Trophoblast cell (in vitro differentiated cells and primary cell): Measurements from ENCODE around the gene UBR4.

ENCODE experiments used
- DNase-seq, 2 donors: peaks; one replicate each; pipeline ENCODE4 v3.0.0-alpha.2; 2016
- H2AFZ ChIP-seq: 2 replicates; pipeline ENCODE4 v1.6.1; 2013; ENCODE audit warnings: low read length, moderate library complexity, mild to moderate bottlenecking; ENCODE audit not compliant: insufficient read depth, poor library complexity
- H2AK5ac ChIP-seq: 2 replicates; pipeline ENCODE4 v1.6.1; 2013; ENCODE audit warnings: mild to moderate bottlenecking, low read length
- H2BK120ac ChIP-seq: 2 replicates; pipeline ENCODE4 v1.6.1; 2013; ENCODE audit warnings: low read length, mild to moderate bottlenecking, moderate library complexity; ENCODE audit not compliant: insufficient read depth, poor library complexity
- H2BK12ac ChIP-seq: 2 replicates; pipeline ENCODE4 v1.6.1; 2013; ENCODE audit warnings: mild to moderate bottlenecking, low read length, moderate library complexity
- H2BK5ac ChIP-seq: 2 replicates; pipeline ENCODE4 v1.6.1; 2013; ENCODE audit warnings: low read length, low read depth, moderate library complexity, mild to moderate bottlenecking; ENCODE audit not compliant: poor library complexity
- H3K14ac ChIP-seq: 2 replicates; pipeline ENCODE4 v1.6.1; 2013; ENCODE audit warnings: mild to moderate bottlenecking, low read length
- H3K18ac ChIP-seq: 2 replicates; pipeline ENCODE4 v1.6.1; 2013; ENCODE audit warnings: mild to moderate bottlenecking, low read length
- H3K23ac ChIP-seq: 2 replicates; pipeline ENCODE4 v1.6.1; 2013; ENCODE audit warnings: low read length
- H3K27ac ChIP-seq: 2 replicates; pipeline ENCODE4 v1.5.1; 2013; ENCODE audit warnings: low read depth, mild to moderate bottlenecking, inconsistent platforms, low read length, moderate library complexity
- H3K27me3 ChIP-seq: 2 replicates; pipeline ENCODE4 v1.6.1; 2013; ENCODE audit warnings: inconsistent platforms, mild to moderate bottlenecking, low read length, moderate library complexity; ENCODE audit not compliant: insufficient read depth
- H3K36me3 ChIP-seq, 2 experiments: 1 replicate in 1 of 2; 2 replicates in 1 of 2; pipeline ENCODE4 v1.6.1; 2013; ENCODE audit warnings: low read length in 2 of 2, mild to moderate bottlenecking in 2 of 2, moderate library complexity in 1 of 2; ENCODE audit not compliant: insufficient read depth in 2 of 2, control insufficient read depth in 1 of 2
- H3K4ac ChIP-seq: 2 replicates; pipeline ENCODE4 v1.6.1; 2013; ENCODE audit warnings: low read depth, mild to moderate bottlenecking, low read length, moderate library complexity
- H3K4me1 ChIP-seq, 2 experiments: 1 replicate in 1 of 2; 2 replicates in 1 of 2; pipeline ENCODE4 v1.6.1; 2013; ENCODE audit warnings: low read length in 2 of 2, mild to moderate bottlenecking in 2 of 2, moderate library complexity in 1 of 2; ENCODE audit not compliant: insufficient read depth in 2 of 2, control insufficient read depth in 1 of 2
- H3K4me2 ChIP-seq: 2 replicates; pipeline ENCODE4 v1.6.1; 2013; ENCODE audit warnings: inconsistent platforms, mild to moderate bottlenecking, low read length, moderate library complexity
- H3K4me3 ChIP-seq: 2 replicates; pipeline ENCODE4 v1.5.1; 2013; ENCODE audit warnings: mild to moderate bottlenecking, low read depth, low read length, inconsistent platforms
- H3K79me1 ChIP-seq: one replicate; pipeline ENCODE4 v1.6.1; 2013; ENCODE audit warnings: low read length
- H3K79me2 ChIP-seq: 2 replicates; pipeline ENCODE4 v1.6.1; 2013; ENCODE audit warnings: low read length, mild to moderate bottlenecking; ENCODE audit not compliant: control insufficient read depth, insufficient read depth, poor library complexity
- H3K9ac ChIP-seq: 2 replicates; pipeline ENCODE4 v1.6.1; 2013; ENCODE audit warnings: mild to moderate bottlenecking, low read length
- H3K9me3 ChIP-seq: 2 replicates; pipeline ENCODE4 v1.6.1; 2013; ENCODE audit warnings: low read depth, mild to moderate bottlenecking, control low read depth, inconsistent platforms, low read length; ENCODE audit not compliant: insufficient read depth
- H4K12ac ChIP-seq: 2 replicates; pipeline ENCODE4 v1.6.1; 2013; ENCODE audit warnings: low read depth, mild to moderate bottlenecking, low read length, moderate library complexity
- H4K8ac ChIP-seq: 2 replicates; pipeline ENCODE4 v1.6.1; 2013; ENCODE audit warnings: low read depth, mild to moderate bottlenecking, low read length, moderate library complexity
- H4K91ac ChIP-seq: one replicate; pipeline ENCODE4 v1.6.1; 2013; ENCODE audit warnings: low read depth, mild to moderate bottlenecking, low read length, moderate library complexity
- WGBS: extraction: QIAGEN DNeasy Blood & Tissue Kit; methylation state at CpG from one replicate; pipeline ENCODE4 v1.1.7; 2013; ENCODE audit warnings: missing lambda C conversion rate; ENCODE audit not compliant: insufficient read length, insufficient coverage; ENCODE audit errors: extremely low coverage; 5-methylcytosine and 5-hydroxymethylcytosine counted together

UBR4 gene

DNA sequence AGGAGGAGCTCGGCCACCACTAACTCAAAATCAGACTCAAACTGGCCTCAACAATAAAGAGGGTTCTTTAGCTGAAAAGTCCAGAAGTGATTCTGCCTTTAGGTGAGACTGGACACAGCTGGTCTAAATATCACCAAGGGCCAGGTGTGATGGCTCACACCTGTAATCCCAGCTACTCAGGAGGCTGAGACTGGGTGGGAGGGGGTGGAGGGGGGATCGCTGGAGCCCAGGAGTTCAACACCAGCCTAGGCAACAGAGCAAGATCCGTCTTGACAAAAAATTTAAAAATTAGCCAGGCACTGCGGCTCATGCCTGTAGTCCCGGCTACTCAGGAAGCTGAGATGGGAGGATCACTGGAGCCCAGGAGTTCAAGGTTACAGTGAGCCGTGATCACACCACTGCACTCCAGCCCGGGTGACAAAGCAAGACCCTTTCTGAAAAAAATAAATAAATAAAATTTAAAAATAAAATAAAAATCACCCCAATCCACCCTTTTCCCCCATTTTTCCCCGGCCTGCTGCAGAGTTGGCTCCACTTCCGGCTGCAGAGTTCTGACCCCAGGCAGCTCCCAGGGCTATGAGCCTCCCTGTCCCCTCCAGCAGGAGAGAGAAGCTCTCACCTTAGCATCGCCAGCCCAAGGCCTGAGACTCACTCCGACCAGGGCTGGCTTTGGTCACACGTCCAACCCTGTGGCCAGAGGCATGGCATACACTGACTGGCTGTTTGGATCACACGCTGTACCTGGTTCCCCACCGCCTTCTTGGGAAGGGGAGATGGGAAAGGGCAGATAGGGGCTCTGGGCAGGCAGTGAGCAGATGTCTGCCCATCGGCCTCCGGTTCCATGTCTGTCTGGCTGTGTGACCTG, 166.3 kb downstream of the UBR4 start:
- no peak for DNase-seq
- Histone ChIP-seq H3K79me1 (no peaks in the 10 kb centered on the region), H3K14ac (no peak overlapping the region), H3K36me3 (no peaks in the 10 kb centered on the region), H2AK5ac (no peak overlapping the region), H4K91ac (no peak overlapping the region), H3K4me1 (no peaks in the 10 kb centered on the region), H3K27ac (no peak overlapping the region), H3K4me3 (no peak overlapping the region), H2AFZ (no peak overlapping the region), H3K4me2 (no peak overlapping the region), H3K4ac (no peak overlapping the region), H3K9me3 (peaks cover 1% of the 10 kb centered on the region), H3K18ac (no peak overlapping the region), H2BK12ac (no peak overlapping the region), H4K12ac (no peak overlapping the region), H3K27me3 (no peaks in the 10 kb centered on the region), H2BK120ac (no peak overlapping the region), H3K9ac (no peak overlapping the region), H3K23ac (no peak overlapping the region), H2BK5ac (no peak overlapping the region), H3K79me2 (no peaks in the 10 kb centered on the region), H4K8ac (no peak overlapping the region)
- WGBS: no CpG with 5 or more reads among the region's 16 CpGs

DNA sequence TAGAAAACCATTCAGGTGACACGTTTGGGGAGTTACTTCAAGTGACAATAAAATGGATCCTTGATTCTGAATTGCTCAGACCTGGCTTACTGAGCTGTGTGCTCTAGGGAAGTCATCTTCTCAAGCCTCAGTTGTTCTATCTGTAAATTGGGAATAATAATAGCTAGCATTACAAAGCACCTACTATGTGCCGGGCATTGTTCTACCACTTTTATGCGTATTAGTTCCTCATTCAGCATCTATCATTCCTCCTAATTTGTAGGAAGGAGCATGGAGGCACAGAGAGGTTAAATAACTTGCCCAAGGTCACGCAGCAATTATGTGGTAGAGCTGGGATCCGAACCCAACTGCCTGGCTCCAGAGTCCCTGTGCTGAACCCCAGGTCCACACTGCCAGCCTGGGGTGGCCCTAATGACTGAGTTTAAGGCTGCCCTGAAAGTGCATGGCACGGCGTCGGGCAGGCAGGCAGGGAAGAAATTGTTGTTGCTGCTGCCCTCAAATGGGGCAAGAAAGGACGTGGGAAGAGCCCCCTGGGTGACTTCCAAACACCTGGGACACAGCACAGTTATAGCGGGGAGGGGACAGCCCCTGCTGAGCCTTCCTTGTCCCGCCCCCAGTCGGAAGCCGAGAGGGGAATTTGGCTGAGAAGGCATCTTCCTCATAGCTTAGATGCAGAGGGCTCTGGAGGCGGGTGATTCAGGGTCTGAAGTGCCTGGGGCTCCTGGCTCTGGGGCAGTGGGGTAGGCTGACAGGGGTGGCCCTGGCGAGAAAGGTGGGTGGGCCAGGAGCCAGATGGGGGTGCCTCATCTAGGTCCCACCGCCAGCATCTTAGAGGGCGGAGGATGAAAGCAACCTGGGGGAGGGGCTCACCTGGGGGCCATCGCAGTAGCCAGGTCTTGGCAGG, 167.1 kb downstream of the UBR4 start:
- no peak overlapping the region for H2AK5ac ChIP-seq
- H3K4ac ChIP-seq: no peak overlapping the region
- H3K79me2 ChIP-seq: no peaks in the 10 kb centered on the region
- H3K4me3 ChIP-seq: no peak overlapping the region
- no peak overlapping the region for H3K18ac ChIP-seq
- no peak overlapping the region for H3K27ac ChIP-seq
- no peaks in the 10 kb centered on the region for H3K79me1 ChIP-seq
- no peak for DNase-seq
- no peaks in the 10 kb centered on the region for H3K4me1 ChIP-seq
- H2BK12ac ChIP-seq: peak overlapping the region; percentile 26
- no peak overlapping the region for H4K12ac ChIP-seq
- no peaks in the 10 kb centered on the region for H3K27me3 ChIP-seq
- no peaks in the 10 kb centered on the region for H3K36me3 ChIP-seq
- no peak overlapping the region for H2BK5ac ChIP-seq
- H3K4me2 ChIP-seq: no peak overlapping the region
- no peak overlapping the region for H4K91ac ChIP-seq
- H3K9ac ChIP-seq: no peak overlapping the region
- no peak overlapping the region for H3K23ac ChIP-seq
- H2AFZ ChIP-seq: no peak overlapping the region
- no CpG with 5 or more reads among the region's 18 CpGs for WGBS
- H2BK120ac ChIP-seq: no peak overlapping the region
- no peak overlapping the region for H4K8ac ChIP-seq
- peaks cover 1% of the 10 kb centered on the region for H3K9me3 ChIP-seq
- no peak overlapping the region for H3K14ac ChIP-seq

DNA sequence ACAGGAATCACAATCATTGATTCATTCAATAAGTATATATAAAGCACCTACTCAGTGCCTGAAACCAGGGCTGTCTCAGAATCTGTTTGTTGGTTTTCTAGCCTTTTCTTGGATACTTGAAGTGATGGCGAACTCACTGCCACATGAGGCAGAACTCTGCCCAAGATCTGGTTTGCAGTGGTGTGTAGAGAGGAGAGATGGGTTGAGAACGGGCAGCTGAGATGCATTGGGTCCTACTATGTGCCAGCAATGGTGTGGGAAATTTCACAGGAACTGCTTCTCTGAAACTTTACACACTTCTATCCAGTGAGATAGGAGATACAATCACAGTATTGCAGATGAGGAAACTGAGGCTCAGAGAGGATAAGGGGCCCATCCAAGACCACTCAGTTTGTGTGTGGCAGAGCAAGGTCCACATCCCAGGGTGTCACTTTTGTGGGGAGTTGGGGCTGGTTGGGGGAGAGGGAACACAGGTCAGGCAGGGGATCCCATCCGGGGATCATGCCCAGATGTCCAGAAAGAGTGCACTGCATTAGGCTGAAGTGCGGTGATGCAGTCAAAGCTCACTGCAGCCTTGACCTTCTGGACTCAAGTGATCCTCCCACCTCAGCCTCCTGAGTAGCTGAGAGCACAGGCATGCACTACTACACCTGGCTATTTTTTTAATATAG, 169.9 kb downstream of the UBR4 start:
- no peak overlapping the region for H3K14ac ChIP-seq
- no peak overlapping the region for H3K27ac ChIP-seq
- no peak overlapping the region for H2BK120ac ChIP-seq
- no peak overlapping the region for H4K8ac ChIP-seq
- H3K36me3 ChIP-seq: no peaks in the 10 kb centered on the region
- H2AK5ac ChIP-seq: no peak overlapping the region
- H3K9ac ChIP-seq: no peak overlapping the region
- H3K18ac ChIP-seq: no peak overlapping the region
- no peak overlapping the region for H3K23ac ChIP-seq
- no peaks in the 10 kb centered on the region for H3K79me2 ChIP-seq
- H4K12ac ChIP-seq: no peak overlapping the region
- H3K4ac ChIP-seq: no peak overlapping the region
- no peaks in the 10 kb centered on the region for H3K4me1 ChIP-seq
- H2BK5ac ChIP-seq: no peak overlapping the region
- H3K79me1 ChIP-seq: no peaks in the 10 kb centered on the region
- no peak overlapping the region for H3K4me3 ChIP-seq
- H3K9me3 ChIP-seq: peaks cover 1% of the 10 kb centered on the region
- H2BK12ac ChIP-seq: no peak overlapping the region
- WGBS: no CpG with 5 or more reads among the region's 4 CpGs
- DNase-seq: no peak
- no peak overlapping the region for H2AFZ ChIP-seq
- H3K27me3 ChIP-seq: no peaks in the 10 kb centered on the region
- no peak overlapping the region for H4K91ac ChIP-seq
- H3K4me2 ChIP-seq: no peak overlapping the region

DNA sequence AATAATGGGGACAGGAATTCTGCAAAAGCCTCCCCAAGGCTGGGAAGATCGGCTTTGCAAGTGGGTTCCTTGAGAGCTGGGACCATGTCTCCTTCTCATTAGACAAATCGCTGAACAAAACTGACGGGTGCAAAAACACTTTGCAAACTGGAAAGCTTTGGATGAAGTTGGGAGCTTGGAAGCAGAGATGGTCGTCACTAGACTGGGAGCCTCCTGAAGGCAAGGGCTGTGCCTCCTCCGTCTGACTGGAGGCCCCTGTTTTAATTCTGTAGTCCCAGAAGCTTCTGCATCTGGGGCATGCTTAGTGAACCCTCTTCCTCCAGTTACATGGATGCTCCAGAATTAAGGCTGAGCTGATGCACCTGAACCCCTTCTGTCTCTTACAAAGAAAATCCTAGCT, 171.3 kb downstream of the UBR4 start:
- Histone ChIP-seq H4K12ac (no peak overlapping the region), H3K9me3 (peaks cover 1% of the 10 kb centered on the region), H3K79me2 (no peaks in the 10 kb centered on the region), H2BK120ac (no peak overlapping the region), H3K18ac (no peak overlapping the region), H4K91ac (no peak overlapping the region), H3K36me3 (no peaks in the 10 kb centered on the region), H3K4me2 (no peak overlapping the region), H3K27ac (no peak overlapping the region), H2AFZ (no peak overlapping the region), H2BK5ac (no peak overlapping the region), H3K4ac (no peak overlapping the region), H2BK12ac (no peak overlapping the region), H3K4me3 (no peak overlapping the region), H3K79me1 (peaks cover 3% of the 10 kb centered on the region), H3K9ac (no peak overlapping the region), H3K4me1 (peaks cover 6 to 10% of the 10 kb centered on the region in 2 experiments), H3K14ac (no peak overlapping the region), H2AK5ac (no peak overlapping the region), H4K8ac (no peak overlapping the region), H3K23ac (no peak overlapping the region), H3K27me3 (no peaks in the 10 kb centered on the region)
- no CpG with 5 or more reads among the region's 5 CpGs for WGBS
- no peak for DNase-seq
